ENCODE results near the gene EXOC5.

DNA sequence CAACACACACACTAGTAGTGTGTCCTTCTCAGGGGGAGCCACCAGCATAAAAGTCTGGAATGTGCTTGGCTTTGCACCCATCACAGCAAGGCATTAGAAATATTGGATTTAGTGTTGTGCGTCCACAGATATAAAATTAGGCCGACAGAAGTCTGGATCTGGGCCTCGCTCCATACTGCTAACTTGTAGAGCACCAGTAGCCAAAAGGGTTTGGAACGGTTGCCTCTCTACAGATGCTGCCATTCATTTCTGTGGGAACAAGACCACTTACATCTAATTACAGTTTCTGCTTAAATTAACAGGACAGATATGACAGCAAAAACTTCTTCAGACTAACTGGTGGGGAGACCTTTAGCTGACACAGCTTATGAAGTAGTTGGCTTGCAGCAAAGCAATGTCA lies 94.2 kb downstream of the EXOC5 start:
- TF ChIP-seq, protein P1, sequence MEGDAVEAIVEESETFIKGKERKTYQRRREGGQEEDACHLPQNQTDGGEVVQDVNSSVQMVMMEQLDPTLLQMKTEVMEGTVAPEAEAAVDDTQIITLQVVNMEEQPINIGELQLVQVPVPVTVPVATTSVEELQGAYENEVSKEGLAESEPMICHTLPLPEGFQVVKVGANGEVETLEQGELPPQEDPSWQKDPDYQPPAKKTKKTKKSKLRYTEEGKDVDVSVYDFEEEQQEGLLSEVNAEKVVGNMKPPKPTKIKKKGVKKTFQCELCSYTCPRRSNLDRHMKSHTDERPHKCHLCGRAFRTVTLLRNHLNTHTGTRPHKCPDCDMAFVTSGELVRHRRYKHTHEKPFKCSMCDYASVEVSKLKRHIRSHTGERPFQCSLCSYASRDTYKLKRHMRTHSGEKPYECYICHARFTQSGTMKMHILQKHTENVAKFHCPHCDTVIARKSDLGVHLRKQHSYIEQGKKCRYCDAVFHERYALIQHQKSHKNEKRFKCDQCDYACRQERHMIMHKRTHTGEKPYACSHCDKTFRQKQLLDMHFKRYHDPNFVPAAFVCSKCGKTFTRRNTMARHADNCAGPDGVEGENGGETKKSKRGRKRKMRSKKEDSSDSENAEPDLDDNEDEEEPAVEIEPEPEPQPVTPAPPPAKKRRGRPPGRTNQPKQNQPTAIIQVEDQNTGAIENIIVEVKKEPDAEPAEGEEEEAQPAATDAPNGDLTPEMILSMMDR (IDR thresholded peaks at IDR 0.05 in 8 of 11, conservative IDR thresholded peaks at IDR 0.05 in 3 of 11) = no peak
- TF ChIP-seq POLR2AphosphoS5 (IDR thresholded peaks at IDR 0.05) (no peak), POLR2A (IDR thresholded peaks at IDR 0.05) (no peak)
